GM08714 (cell line): ENCODE results near the gene ZNF493.
A peak's percentile ranks its signal among the peaks of the same experiment; 100 is the strongest.

Source experiments
- H3K4me3 ChIP-seq: fragments of 200-500 bp; sonication (Bioruptor generic); 2 replicates; pipeline ENCODE4 v1.5.1; 2014; ENCODE audit warnings: mild to moderate bottlenecking, low read length, inconsistent platforms
- ZNF274 ChIP-seq: IDR thresholded peaks from 2 replicates; pipeline ENCODE4 v1.6.1; 2012; ENCODE audit warnings: mild to moderate bottlenecking, low read depth, low read length

ZNF493 gene

DNA sequence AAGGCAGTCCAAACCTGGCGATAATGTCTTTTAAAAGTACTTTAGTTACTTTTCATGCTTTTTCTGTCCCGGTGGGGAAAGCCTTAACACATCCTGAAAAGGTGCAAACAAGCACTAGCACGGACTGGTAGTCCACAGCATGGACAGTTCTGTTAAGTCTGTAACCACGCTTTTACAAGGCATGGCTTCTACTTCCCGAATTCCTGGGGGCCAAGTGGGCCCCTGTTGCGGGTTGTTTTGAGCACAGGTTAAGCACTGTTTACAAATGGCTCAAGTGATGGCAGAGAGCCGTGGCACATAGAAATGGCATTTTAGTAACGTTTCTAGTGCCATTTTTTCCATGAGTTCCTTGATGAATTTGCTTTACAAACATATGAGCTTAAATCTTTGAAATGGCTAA lies 37.6 kb downstream of the ZNF493 start:
- TF ChIP-seq ZNF274 = no peak
- H3K4me3 ChIP-seq = no peak overlapping the region

GRCh38 chr19:21434967-21435544 lies 38.1 kb downstream of the ZNF493 start:
- no peak for TF ChIP-seq ZNF274
- H3K4me3 ChIP-seq = no peak overlapping the region

- TF ChIP-seq ZNF274 = no peak
- no peak overlapping the region for H3K4me3 ChIP-seq
Observed at GRCh38 chr19:21439201-21439751, 42.3 kb downstream of the ZNF493 start.

DNA sequence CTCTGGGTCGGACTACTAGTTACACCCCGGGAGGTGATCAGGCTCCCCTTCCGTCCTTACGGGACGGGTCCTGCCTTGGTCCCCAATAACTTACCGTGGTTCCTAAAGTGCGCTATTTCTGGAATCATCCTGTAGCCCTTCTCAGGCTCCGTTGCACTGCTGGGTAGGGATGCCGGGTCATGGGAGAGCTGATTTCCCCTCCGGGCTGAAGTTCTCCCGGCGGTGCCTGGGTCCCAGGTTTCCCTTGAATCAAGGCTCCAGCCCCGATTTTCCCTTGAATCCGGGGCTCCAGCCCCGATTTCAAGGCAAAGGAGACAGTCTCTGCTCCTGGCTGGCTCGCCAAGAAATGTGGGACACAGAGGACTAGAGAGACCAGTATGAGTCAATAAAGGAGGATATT lies 43.4 kb downstream of the ZNF493 start:
- no peak for TF ChIP-seq ZNF274
- H3K4me3 ChIP-seq = no peak overlapping the region

- H3K4me3 ChIP-seq = no peak overlapping the region
- TF ChIP-seq ZNF274 = no peak
Observed at GRCh38 chr19:21451187-21451586, 54.3 kb downstream of the ZNF493 start.

- no peak for TF ChIP-seq ZNF274
- H3K4me3 ChIP-seq = no peak overlapping the region
Observed at GRCh38 chr19:21454901-21455300, 58.0 kb downstream of the ZNF493 start.

GRCh38 chr19:21460686-21461085 lies 63.8 kb downstream of the ZNF493 start:
- no peak for TF ChIP-seq ZNF274
- H3K4me3 ChIP-seq = no peak overlapping the region

GRCh38 chr19:21462540-21462939 lies 65.6 kb downstream of the ZNF493 start:
- TF ChIP-seq ZNF274 = no peak
- no peak overlapping the region; the same call in 1 of the 2 replicates for H3K4me3 ChIP-seq

DNA sequence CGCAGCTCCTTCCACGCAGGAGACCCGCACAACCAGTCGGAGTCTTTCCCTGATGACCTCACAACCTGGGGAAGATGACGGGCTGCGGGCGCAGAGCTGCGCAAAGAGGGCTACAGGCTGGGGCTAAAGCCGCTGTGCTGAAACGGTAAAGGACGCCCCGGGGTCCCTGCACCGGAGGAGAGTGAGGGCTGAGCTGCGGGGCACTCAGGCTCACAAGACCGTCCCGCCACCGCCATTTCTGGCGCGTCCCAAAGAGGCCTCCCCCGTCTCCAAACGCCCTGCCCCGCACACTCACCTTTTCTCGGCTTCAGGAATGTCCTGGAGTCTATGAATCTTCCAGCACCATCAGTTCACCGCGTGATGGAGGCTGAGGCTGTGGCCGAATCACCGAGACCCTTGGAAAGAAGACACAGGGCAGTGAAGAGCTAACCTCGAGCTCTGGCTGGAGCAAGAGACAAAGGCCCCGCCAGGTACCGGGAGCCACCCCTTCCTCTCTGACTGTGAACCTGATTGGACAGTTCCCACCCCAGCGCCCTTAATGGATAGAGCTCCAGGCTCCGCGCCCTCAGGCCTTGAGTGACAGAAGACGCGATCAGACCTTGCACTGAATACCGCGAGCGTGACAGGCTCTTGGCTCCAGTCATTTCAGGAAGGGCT lies 66.6 kb downstream of the ZNF493 start:
- no peak for TF ChIP-seq ZNF274
- H3K4me3 ChIP-seq = peak overlapping the region; percentile 66; the same call in 1 of the 2 replicates

- TF ChIP-seq ZNF274 = no peak
- H3K4me3 ChIP-seq = no peak overlapping the region
Observed at GRCh38 chr19:21466627-21467026, 69.7 kb downstream of the ZNF493 start.

DNA sequence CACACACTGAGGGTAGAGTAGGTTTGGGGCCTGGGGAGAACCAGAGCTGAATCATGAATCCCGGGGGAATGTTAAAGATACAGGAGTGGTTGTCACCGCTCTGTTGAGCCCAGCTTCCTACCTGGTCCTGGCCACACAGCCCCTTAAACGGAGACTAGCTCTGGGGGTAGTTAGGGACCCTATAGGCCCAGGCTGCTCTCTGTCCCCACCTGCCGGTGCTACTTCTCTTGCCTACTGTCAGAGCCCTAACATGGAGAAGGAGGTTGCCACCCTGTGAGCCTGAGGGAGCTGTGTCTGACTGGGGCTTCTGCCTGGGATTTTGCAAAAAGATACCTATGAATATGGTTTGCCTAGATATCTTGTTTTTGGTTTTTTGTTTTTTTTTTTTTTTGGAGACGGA lies 71.9 kb downstream of the ZNF493 start:
- TF ChIP-seq ZNF274 = no peak
- H3K4me3 ChIP-seq = no peak overlapping the region

DNA sequence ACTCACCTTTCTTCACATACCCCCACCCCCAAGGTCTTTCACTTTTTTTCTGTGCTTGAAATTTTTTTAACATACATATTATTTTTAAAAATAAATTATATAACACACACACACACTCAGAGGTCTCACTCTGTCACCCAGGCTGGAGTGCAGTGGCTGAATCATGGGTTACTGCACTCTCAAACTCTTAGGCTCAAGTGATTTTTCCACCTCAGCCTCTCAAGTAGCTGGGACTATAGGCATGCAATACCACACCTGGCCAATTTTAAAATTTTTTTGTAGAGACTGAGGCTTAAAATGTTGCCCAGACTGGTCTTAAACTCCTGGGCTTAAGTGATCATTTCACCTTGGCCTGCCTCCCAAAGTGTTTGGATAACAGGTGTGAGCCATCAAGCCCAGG lies 75.6 kb downstream of the ZNF493 start:
- no peak overlapping the region for H3K4me3 ChIP-seq
- no peak for TF ChIP-seq ZNF274

DNA sequence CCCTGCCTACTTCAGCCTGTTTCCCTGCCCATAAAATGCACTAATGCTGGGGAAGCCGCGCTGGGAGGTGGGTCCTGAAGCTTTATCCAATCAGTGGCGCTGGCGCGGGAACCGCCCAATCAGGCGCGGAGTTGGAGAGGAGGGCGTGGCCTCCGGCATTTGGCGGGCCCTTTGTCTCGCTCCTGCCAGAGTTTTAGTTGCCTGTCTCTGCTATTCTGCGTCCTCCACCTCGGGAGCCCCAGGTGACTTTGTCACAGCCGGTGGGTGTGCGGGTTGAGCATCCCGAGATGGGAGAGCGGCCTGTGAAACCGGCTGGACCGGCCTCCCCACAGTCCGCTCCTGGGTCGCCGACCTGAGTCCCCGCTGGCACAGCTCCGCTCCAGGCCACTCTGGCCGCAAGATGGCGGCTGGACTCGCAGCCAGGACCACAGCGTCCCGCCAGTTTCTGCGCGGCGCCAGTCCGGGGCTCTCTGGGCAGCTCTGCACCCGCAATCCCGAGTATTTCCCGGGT lies 77.8 kb downstream of the ZNF493 start:
- peak overlapping the region; percentile 66; the same call in 1 of the 2 replicates for H3K4me3 ChIP-seq
- no peak for TF ChIP-seq ZNF274
